ENCODE data around the gene CALR. TPM values are rescaled to one million over a fixed set of nuclear protein-coding genes. Genes with fewer than 3 reads are reported as not detected.
"Not testable (repeated sequence)": the region's sequence is repeated elsewhere in the genome, so short reads cannot be mapped to it uniquely, and the experiment has no call there.

Gene CALR
- total RNA-seq, 2 donors from 2014 or later: 298 to 388 TPM

GRCh38 chr19:12913011-12913561, 25.3 kb upstream of the CALR start:
- Histone ChIP-seq H3K4me1 (peaks cover 19% of the 10 kb centered on the region), H3K36me3 (replicated peaks in 1 of 2; ENCODE audit: insufficient read depth in 1 of 2, low read depth in 2 of 2) (no peaks in the 10 kb centered on the region), H3K27me3 (no peaks in the 10 kb centered on the region), H3K9me3 (no peaks in the 10 kb centered on the region), H3K27ac (peak overlapping the region; percentile 62 to 85 (median 80)), H3K4me3 (no peak overlapping the region)
- ATAC-seq (peak; percentile 90), DNase-seq (peak; percentile 77 to 90 (median 87))
- intact Hi-C loops (cut with DNase I): no loop called here
- 1 to 11% methylated on average over 8 to 22 of the region's 22 CpGs for WGBS, 2 donors
- TF ChIP-seq CTCF (IDR thresholded peaks at IDR 0.05) (no peak), POLR2A (IDR thresholded peaks at IDR 0.05) (no peak)

GRCh38 chr19:12913851-12914690, 24.3 kb upstream of the CALR start:
- 61 to 76% methylated on average over 11 to 12 of the region's 12 CpGs for WGBS, 2 donors
- ATAC-seq: no peak
- peak in 2 of 4 donors; percentile 19 to 52 for DNase-seq
- Histone ChIP-seq H3K27ac (peak overlapping the region; percentile 62 to 85 (median 80)), H3K27me3 (no peaks in the 10 kb centered on the region), H3K36me3 (replicated peaks in 1 of 2; ENCODE audit: insufficient read depth in 1 of 2, low read depth in 2 of 2) (no peaks in the 10 kb centered on the region), H3K4me3 (no peak overlapping the region), H3K4me1 (peaks cover 22% of the 10 kb centered on the region), H3K9me3 (no peaks in the 10 kb centered on the region)
- TF ChIP-seq CTCF (IDR thresholded peaks at IDR 0.05): no peak
- no peak for TF ChIP-seq POLR2A (IDR thresholded peaks at IDR 0.05)
- intact Hi-C loops (cut with DNase I): no loop called here

DNA sequence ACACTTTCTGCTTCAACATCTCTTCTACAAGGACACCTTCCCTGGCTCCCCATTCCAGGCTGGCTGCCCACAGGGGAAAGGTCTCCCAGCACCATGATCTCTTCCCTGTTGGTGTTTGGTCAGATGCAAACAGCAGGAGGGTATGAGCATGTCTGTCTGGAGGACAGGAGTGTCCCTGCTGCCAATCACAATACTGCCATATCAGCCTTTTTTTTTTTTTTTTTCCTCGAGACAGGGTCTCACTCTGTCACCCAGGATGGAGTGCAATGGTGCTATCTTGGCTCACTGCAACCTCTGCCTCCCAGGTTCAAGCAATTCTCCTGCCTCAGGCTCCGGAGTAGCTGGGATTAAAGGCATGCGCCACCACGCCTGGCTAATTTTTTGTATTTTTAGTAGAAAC, 22.5 kb upstream of the CALR start:
- H3K4me3 ChIP-seq; H3K36me3 ChIP-seq (replicated peaks in 1 of 2; ENCODE audit: insufficient read depth in 1 of 2, low read depth in 2 of 2); DNase-seq; H3K27ac ChIP-seq; ATAC-seq; H3K27me3 ChIP-seq; H3K9me3 ChIP-seq; intact Hi-C loops (cut with DNase I): not testable (repeated sequence)
- WGBS, 2 donors: 89 to 92% methylated on average over 4 of the region's 4 CpGs
- peaks cover 27% of the 10 kb centered on the region for H3K4me1 ChIP-seq

GRCh38 chr19:12918253-12918652, 20.2 kb upstream of the CALR start:
- ATAC-seq (no peak), DNase-seq (no peak)
- Histone ChIP-seq H3K4me1 (peaks cover 15% of the 10 kb centered on the region), H3K27ac (no peak overlapping the region), H3K9me3 (no peaks in the 10 kb centered on the region), H3K36me3 (replicated peaks in 1 of 2; ENCODE audit: insufficient read depth in 1 of 2, low read depth in 2 of 2) (peaks cover 0 to 5% of the 10 kb centered on the region in 2 donors), H3K4me3 (no peak overlapping the region), H3K27me3 (no peaks in the 10 kb centered on the region)
- 88 to 90% methylated on average over 11 to 14 of the region's 14 CpGs for WGBS, 2 donors
- intact Hi-C loops (cut with DNase I): no loop called here
- TF ChIP-seq POLR2A (IDR thresholded peaks at IDR 0.05) (no peak), CTCF (IDR thresholded peaks at IDR 0.05) (no peak)

- Histone ChIP-seq H3K4me1 (peaks cover 8% of the 10 kb centered on the region), H3K27me3 (no peaks in the 10 kb centered on the region), H3K36me3 (replicated peaks in 1 of 2; ENCODE audit: insufficient read depth in 1 of 2, low read depth in 2 of 2) (peaks cover 6 to 21% of the 10 kb centered on the region in 2 donors), H3K27ac (no peak overlapping the region), H3K4me3 (no peak overlapping the region), H3K9me3 (no peaks in the 10 kb centered on the region)
- DNase-seq: no peak
- 42 to 55% methylated on average over 3 of the region's 3 CpGs for WGBS, 2 donors
- intact Hi-C loops (cut with DNase I): no loop called here
- TF ChIP-seq CTCF (IDR thresholded peaks at IDR 0.05) (no peak), POLR2A (IDR thresholded peaks at IDR 0.05) (no peak)
- no peak for ATAC-seq
Measured at GRCh38 chr19:12921047-12921446, 17.4 kb upstream of the CALR start.
